Measurements from ENCODE around the gene PRR15L. TPM values are rescaled to one million over a fixed set of nuclear protein-coding genes. Genes with fewer than 3 reads are reported as not detected.
A peak's percentile ranks its signal among the peaks of the same experiment; 100 is the strongest.
"Not testable (repeated sequence)": the region's sequence is repeated elsewhere in the genome, so short reads cannot be mapped to it uniquely, and the experiment has no call there.

Gene PRR15L
- total and polyA plus RNA-seq, 7 donors: 0.04 to 0.17 TPM; not detected in 5

DNA sequence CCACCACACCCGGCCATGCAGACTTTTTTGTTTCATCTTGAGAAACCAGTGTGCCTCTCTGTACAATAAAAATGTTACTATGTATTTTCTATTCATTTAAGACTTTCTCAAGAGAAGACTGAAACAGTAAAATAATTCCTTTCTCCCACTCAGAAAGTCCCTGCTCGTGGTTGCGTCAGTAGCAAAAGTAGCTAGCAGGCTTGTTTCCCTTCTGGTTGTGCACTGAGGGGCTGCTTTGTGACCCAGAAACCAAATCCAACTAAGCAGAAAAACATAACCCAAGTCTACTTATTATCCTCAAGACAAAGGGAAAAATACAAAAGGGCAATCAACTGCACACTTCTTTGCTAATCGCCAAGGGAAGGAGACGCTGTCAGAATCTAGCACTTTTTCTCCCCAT is 19.7 kb downstream of the PRR15L start:
- intact Hi-C loops (cut with DNase I): no loop called here
- Histone ChIP-seq H3K9me3 (no peaks in the 10 kb centered on the region), H3K4me3 (no peak overlapping the region), H3K27me3 (ENCODE audit: insufficient read depth in 3 of 3, low read length in 2 of 3) (no peaks in the 10 kb centered on the region), H3K27ac (no peak overlapping the region), H3K36me3 (ENCODE audit: insufficient read depth in 1 of 2, low read depth in 1 of 2) (no peaks in the 10 kb centered on the region), H3K4me1 (peaks cover 8% of the 10 kb centered on the region)
- 89 to 92% (median 91%) methylated on average over 5 of the region's 5 CpGs for WGBS, 3 donors
- no peak for ATAC-seq
- no peak for DNase-seq
- TF ChIP-seq, protein P1, sequence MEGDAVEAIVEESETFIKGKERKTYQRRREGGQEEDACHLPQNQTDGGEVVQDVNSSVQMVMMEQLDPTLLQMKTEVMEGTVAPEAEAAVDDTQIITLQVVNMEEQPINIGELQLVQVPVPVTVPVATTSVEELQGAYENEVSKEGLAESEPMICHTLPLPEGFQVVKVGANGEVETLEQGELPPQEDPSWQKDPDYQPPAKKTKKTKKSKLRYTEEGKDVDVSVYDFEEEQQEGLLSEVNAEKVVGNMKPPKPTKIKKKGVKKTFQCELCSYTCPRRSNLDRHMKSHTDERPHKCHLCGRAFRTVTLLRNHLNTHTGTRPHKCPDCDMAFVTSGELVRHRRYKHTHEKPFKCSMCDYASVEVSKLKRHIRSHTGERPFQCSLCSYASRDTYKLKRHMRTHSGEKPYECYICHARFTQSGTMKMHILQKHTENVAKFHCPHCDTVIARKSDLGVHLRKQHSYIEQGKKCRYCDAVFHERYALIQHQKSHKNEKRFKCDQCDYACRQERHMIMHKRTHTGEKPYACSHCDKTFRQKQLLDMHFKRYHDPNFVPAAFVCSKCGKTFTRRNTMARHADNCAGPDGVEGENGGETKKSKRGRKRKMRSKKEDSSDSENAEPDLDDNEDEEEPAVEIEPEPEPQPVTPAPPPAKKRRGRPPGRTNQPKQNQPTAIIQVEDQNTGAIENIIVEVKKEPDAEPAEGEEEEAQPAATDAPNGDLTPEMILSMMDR (IDR thresholded peaks at IDR 0.05): no peak

DNA sequence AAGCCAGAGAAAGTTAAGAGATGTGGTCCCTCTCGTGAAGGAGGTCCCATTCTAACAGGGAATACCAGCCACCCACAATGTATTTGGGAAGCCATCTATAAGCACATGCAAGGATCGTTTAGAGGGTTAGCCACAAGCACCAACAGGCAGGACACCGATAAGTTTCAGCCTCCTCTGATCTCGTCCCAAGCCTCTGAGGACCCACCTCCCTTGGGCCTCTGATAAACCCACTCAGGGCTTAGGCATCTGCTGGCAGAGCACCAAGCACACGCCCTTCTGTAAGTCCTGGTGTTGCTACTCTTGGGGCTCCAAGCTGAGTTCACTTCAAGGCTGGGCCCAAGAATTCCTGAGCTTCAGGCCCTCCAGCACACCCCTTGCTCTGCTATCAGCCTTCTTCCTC is 21.7 kb downstream of the PRR15L start:
- no peak overlapping the region for H3K27ac ChIP-seq
- DNase-seq: no peak
- peak in 1 of 4 donors; percentile 42 for ATAC-seq
- no peak overlapping the region for H3K4me3 ChIP-seq
- H3K27me3 ChIP-seq (ENCODE audit: insufficient read depth in 3 of 3, low read length in 2 of 3): no peaks in the 10 kb centered on the region
- WGBS, 3 donors: 71 to 81% (median 78%) methylated on average over 5 of the region's 5 CpGs
- no peaks in the 10 kb centered on the region for H3K36me3 ChIP-seq (ENCODE audit: insufficient read depth in 1 of 2, low read depth in 1 of 2)
- intact Hi-C loops (cut with DNase I): no loop called here
- no peaks in the 10 kb centered on the region for H3K4me1 ChIP-seq
- TF ChIP-seq, protein P1 (IDR thresholded peaks at IDR 0.05): no peak
- H3K9me3 ChIP-seq: no peaks in the 10 kb centered on the region

DNA sequence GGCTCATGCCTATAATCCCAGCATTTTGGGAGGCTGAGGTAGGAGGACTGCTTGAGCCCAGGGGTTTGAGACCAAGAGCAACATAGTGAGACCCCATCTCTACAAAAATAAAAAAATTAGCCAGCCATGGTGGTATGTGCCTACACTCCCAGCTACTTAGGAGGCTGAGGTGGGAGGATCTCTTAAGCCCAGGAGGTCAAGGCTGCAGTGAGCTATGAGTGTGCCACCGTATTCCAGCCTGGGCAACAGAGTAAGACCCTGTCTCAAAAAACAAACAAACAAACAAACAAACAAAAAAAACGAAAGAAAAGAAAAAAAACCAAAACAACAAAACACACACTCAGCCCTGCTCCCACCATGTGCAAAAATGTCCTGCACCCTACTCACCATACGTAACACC is 22.2 kb downstream of the PRR15L start:
- H3K9me3 ChIP-seq; intact Hi-C loops (cut with DNase I); H3K4me1 ChIP-seq; H3K27me3 ChIP-seq (ENCODE audit: insufficient read depth in 3 of 3, low read length in 2 of 3); H3K4me3 ChIP-seq; DNase-seq; H3K36me3 ChIP-seq (ENCODE audit: insufficient read depth in 1 of 2, low read depth in 1 of 2); H3K27ac ChIP-seq; ATAC-seq: not testable (repeated sequence)
- WGBS, 3 donors: 78 to 85% (median 82%) methylated on average over 3 of the region's 3 CpGs

DNA sequence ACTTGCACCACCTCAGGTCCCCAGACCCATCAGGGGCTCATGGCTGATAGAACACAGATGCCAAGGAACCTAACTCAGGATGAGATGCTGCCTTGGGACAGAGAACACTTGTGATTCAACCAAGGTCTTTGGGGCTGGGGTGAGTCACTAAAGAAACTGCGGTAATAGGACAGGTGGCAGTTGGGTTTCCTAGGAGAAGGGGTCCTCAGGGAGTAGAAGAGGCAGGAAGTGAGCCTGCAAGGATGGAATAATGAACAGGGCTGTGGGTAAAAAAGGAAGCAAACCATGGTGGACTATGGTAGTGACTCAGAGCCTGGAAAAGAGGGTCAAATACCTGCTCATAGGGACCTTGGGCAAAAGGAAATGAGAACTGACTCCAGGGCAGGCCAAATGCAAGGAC is 22.8 kb downstream of the PRR15L start:
- TF ChIP-seq, protein P1 (IDR thresholded peaks at IDR 0.05): no peak
- Histone ChIP-seq H3K27ac (no peak overlapping the region), H3K9me3 (no peaks in the 10 kb centered on the region), H3K27me3 (ENCODE audit: insufficient read depth in 3 of 3, low read length in 2 of 3) (no peaks in the 10 kb centered on the region), H3K36me3 (ENCODE audit: insufficient read depth in 1 of 2, low read depth in 1 of 2) (peaks cover 0 to 9% of the 10 kb centered on the region in 2 donors), H3K4me3 (no peak overlapping the region), H3K4me1 (no peaks in the 10 kb centered on the region)
- ATAC-seq (no peak), DNase-seq (no peak)
- 74 to 87% (median 85%) methylated on average over 1 of the region's 1 CpG for whole genome bisulfite sequencing, 3 donors
- intact Hi-C loops (cut with DNase I): no loop called here

DNA sequence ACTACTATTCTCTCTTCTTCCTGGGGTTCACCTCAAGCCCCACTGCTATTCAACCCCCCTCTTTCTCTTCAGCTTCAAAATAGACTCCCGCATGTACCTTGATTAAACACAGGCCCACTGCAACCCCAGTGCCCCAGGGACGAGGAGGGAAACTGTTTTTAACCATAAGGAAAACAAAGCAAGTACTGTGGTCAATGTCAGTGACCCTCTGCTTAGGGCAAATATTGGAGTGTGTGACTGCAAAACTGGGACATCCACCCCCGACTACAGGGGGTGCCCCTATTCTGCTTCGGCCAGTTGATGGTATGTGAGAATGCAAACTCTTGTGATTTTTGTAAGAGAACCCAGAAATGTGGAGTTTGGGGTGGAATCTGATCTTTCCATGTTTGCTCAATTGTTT is 25.8 kb downstream of the PRR15L start:
- H3K27ac ChIP-seq: no peak overlapping the region
- intact Hi-C loops (cut with DNase I): no loop called here
- WGBS, 3 donors: 83 to 89% (median 87%) methylated on average over 4 of the region's 4 CpGs
- ATAC-seq (no peak), DNase-seq (no peak)
- H3K36me3 ChIP-seq (ENCODE audit: insufficient read depth in 1 of 2, low read depth in 1 of 2): peaks cover 0 to 38% of the 10 kb centered on the region in 2 donors
- H3K4me3 ChIP-seq: no peak overlapping the region
- no peaks in the 10 kb centered on the region for H3K27me3 ChIP-seq (ENCODE audit: insufficient read depth in 3 of 3, low read length in 2 of 3)
- H3K9me3 ChIP-seq: no peaks in the 10 kb centered on the region
- TF ChIP-seq, protein P1 (IDR thresholded peaks at IDR 0.05): no peak
- H3K4me1 ChIP-seq: no peaks in the 10 kb centered on the region

Measured in psoas muscle (tissue), 8 donors.